K562 (cell line): ENCODE data around the gene CELF4. TPM values are rescaled to one million over a fixed set of nuclear protein-coding genes. Genes with fewer than 3 reads are reported as not detected.

ENCODE experiments used
- ATAC-seq: fragments of 200-7000 bp; cut with Tn5 transposase; 3 replicates; pipeline ENCODE4 v1.9.1; 2020; ENCODE audit warnings: moderate library complexity
- BruUV-seq: library from RNA; stranded (reverse); fragments of 400-500 nt; replicated peaks from 2 replicates; lab custom pipeline; 2021; lab: Mats Ljungman, UMichigan
- CTCF ChIA-PET: fragments of 300-600 bp; formaldehyde crosslinking; extraction: SDS; loops from one replicate; lab custom pipeline; 2021; ENCODE audit warnings: low intra/inter-chr PET ratio; lab: Yijun Ruan, JAX
- POLR2A ChIA-PET: fragments of 300-600, 350-650 bp; sonication (Branson Sonifier 250); formaldehyde crosslinking; extraction: SDS; loops from one replicate; lab custom pipeline; 2021; ENCODE audit warnings: antibody characterized with exemption, inconsistent platforms; lab: Yijun Ruan, JAX
- DNase-seq, 4 experiments: peaks; one replicate each; pipeline versions ENCODE4 v3.0.0 to v3.0.0-alpha.2; 2011 to 2018; ENCODE audit warnings: low spot score in 3 of 4, mixed read lengths in 3 of 4; ENCODE audit errors: extremely low read depth in 1 of 4
- FAIRE-seq: peaks from 2 replicates; lab custom pipeline; 2011; peaks lifted over from hg19 to GRCh38; lab: Jason Lieb, UNC
- H2AFZ ChIP-seq: 2 replicates; pipeline ENCODE4 v1.6.0; 2011; ENCODE audit warnings: low read depth, low read length, control low read depth, inconsistent platforms
- H3K27ac ChIP-seq: fragments of 200-600 bp; 3 replicates; pipeline ENCODE4 v1.8.0; 2011; ENCODE audit warnings: low read depth, mild to moderate bottlenecking, control low read depth, inconsistent platforms, low read length, moderate library complexity, mixed read lengths; ENCODE audit errors: extremely low read depth
- H3K27me3 ChIP-seq, 2 experiments: fragments of 300-600 bp in 1 of 2; 2 replicates in 1 of 2; 3 replicates in 1 of 2; pipeline versions ENCODE4 v1.6.0 to v1.8.0; 2011; ENCODE audit warnings: inconsistent platforms in 2 of 2, low read length in 2 of 2, mild to moderate bottlenecking in 1 of 2, mixed read lengths in 1 of 2, moderate library complexity in 1 of 2; ENCODE audit not compliant: control insufficient read depth in 2 of 2, insufficient read depth in 2 of 2
- H3K36me3 ChIP-seq: fragments of 300-600 bp; 3 replicates; pipeline ENCODE4 v1.8.0; 2011; ENCODE audit warnings: mild to moderate bottlenecking, low read length, inconsistent platforms; ENCODE audit not compliant: control insufficient read depth, insufficient read depth
- H3K4me1 ChIP-seq, 2 experiments: fragments of 200-600 bp in 1 of 2; replicated peaks in 1 of 2; 2 replicates in 1 of 2; 3 replicates in 1 of 2; pipeline versions ENCODE4 v1.5.1 to v1.8.0; 2011; ENCODE audit warnings: inconsistent platforms in 2 of 2, low read length in 2 of 2, mild to moderate bottlenecking in 1 of 2, mixed read lengths in 1 of 2, moderate library complexity in 1 of 2; ENCODE audit not compliant: control insufficient read depth in 2 of 2, insufficient read depth in 2 of 2
- H3K4me2 ChIP-seq: 2 replicates; pipeline ENCODE4 v1.6.1; 2011; ENCODE audit warnings: low read length, control low read depth, inconsistent platforms, mixed read lengths; ENCODE audit not compliant: insufficient read depth
- H3K4me3 ChIP-seq: fragments of 200-600 bp; sonication (generic), shearing (Covaris generic); 2 replicates; pipeline ENCODE4 v1.5.1; 2016; ENCODE audit warnings: control low read depth, inconsistent platforms
- H3K79me2 ChIP-seq: fragments of 200-600 bp; 3 replicates; pipeline ENCODE4 v1.8.0; 2011; ENCODE audit warnings: low read length, inconsistent platforms; ENCODE audit not compliant: control insufficient read depth, insufficient read depth
- H3K9ac ChIP-seq, 2 experiments: 2 replicates each; pipeline versions ENCODE4 v1.6.0 to v1.6.1; 2011; ENCODE audit warnings: low read depth in 2 of 2, low read length in 2 of 2, control low read depth in 1 of 2, inconsistent platforms in 1 of 2, mild to moderate bottlenecking in 1 of 2, mixed read lengths in 1 of 2; ENCODE audit not compliant: insufficient read depth in 1 of 2
- H3K9me1 ChIP-seq: one replicate; pipeline ENCODE4 v1.6.0; 2011; ENCODE audit warnings: inconsistent platforms, mild to moderate bottlenecking, low read length, moderate library complexity; ENCODE audit not compliant: control insufficient read depth, insufficient read depth
- H3K9me3 ChIP-seq: replicated peaks from 2 replicates; pipeline ENCODE4 v1.5.1; 2011; ENCODE audit warnings: low read depth, low read length, inconsistent platforms; ENCODE audit not compliant: control insufficient read depth, insufficient read depth
- H4K20me1 ChIP-seq: replicated peaks from 2 replicates; pipeline ENCODE4 v1.6.1; 2011; ENCODE audit warnings: low read length, inconsistent platforms, mixed read lengths; ENCODE audit not compliant: control insufficient read depth, insufficient read depth
- FOXK1 ChIP-seq: sonication (generic); formaldehyde crosslinking; IDR thresholded peaks from 2 replicates; pipeline ENCODE4 v1.8.0; 2022; ENCODE audit warnings: missing genetic modification reagents, mild to moderate bottlenecking, borderline replicate concordance
- NFYB ChIP-seq: IDR thresholded peaks from 2 replicates; pipeline ENCODE4 v1.6.1; 2011; ENCODE audit warnings: mild to moderate bottlenecking, moderate library complexity; ENCODE audit not compliant: insufficient read length; ENCODE audit errors: extremely low read depth
- TCF7L2 ChIP-seq: fragments of 150-350 bp; IDR thresholded peaks from 2 replicates; pipeline ENCODE4 v1.6.1; 2016; ENCODE audit warnings: low read depth, mild to moderate bottlenecking, low read length, moderate library complexity
- XRCC4 ChIP-seq: IDR thresholded peaks from one replicate; pipeline ENCODE4 v1.6.1; 2011; ENCODE audit not compliant: insufficient read depth, insufficient read length; ENCODE audit errors: extremely low read depth
- ZNF165 ChIP-seq: fragments of 250-450 bp; sonication (Bioruptor Pico); IDR thresholded peaks from 2 replicates; pipeline ENCODE4 v1.4.0; 2020; ENCODE audit warnings: borderline replicate concordance
- ZNF274 ChIP-seq: IDR thresholded peaks from 2 replicates; pipeline ENCODE4 v1.6.1; 2011; ENCODE audit warnings: low read depth, mild to moderate bottlenecking, low read length, moderate library complexity, borderline replicate concordance
- WGBS: fragments of 100-300 bp; shearing (Covaris generic); methylation state at CpG from one replicate; pipeline ENCODE4 v1.1.6; 2016; ENCODE audit warnings: low coverage, mixed read lengths; ENCODE audit not compliant: insufficient coverage; ENCODE audit errors: missing lambda C conversion rate; 5-methylcytosine and 5-hydroxymethylcytosine counted together
- in situ Hi-C: fragments of 300-500 bp; cut with MboI; formaldehyde crosslinking; loops from 4 replicates; pipeline ENCODE4 v1.15.0; 2018; ENCODE audit warnings: inconsistent platforms, mixed read lengths
- intact Hi-C: fragments of 100-400 bp; cut with micrococcal nuclease; formaldehyde crosslinking; loops from 2 replicates; pipeline ENCODE4 v1.14.2; 2022
- polyA plus RNA-seq, 8 experiments: library from polyadenylated mRNA; depleted of rRNA in 4 of 8; stranded (reverse) in 5 of 8; unstranded in 3 of 8; fragments of >200 nt; fragmentation: Nextera tagmentation in 2 of 8; fragmentation: Illumina TruSeq in 1 of 8; extraction: Ambion mirVana in 2 of 8; extraction: Trizol in 1 of 8; gene quantifications; 2 replicates each; pipeline versions ENCODE4 v1.2.1 to v1.2.3, GENCODE V29; 2011 to 2014; ENCODE audit warnings: inconsistent platforms in 1 of 8, missing spikeins in 1 of 8
- total RNA-seq, 7 experiments: library from RNA; depleted of rRNA in 6 of 7; stranded (reverse); fragments of >200 nt in 6 of 7; fragmentation: Illumina TruSeq in 2 of 7; extraction: Trizol in 2 of 7; gene quantifications; 2 replicates each; pipeline versions ENCODE4 v1.2.1 to v1.2.3, GENCODE V29; 2011 to 2021; ENCODE audit warnings: low replicate concordance in 1 of 7

CELF4 gene
- total and polyA plus RNA-seq, 9 of the 15 experiments (the other 6 are each of a cell fraction or from before 2014, with no cell fraction given) = 0.04 to 0.24 (median 0.07) TPM; not detected in 3

DNA sequence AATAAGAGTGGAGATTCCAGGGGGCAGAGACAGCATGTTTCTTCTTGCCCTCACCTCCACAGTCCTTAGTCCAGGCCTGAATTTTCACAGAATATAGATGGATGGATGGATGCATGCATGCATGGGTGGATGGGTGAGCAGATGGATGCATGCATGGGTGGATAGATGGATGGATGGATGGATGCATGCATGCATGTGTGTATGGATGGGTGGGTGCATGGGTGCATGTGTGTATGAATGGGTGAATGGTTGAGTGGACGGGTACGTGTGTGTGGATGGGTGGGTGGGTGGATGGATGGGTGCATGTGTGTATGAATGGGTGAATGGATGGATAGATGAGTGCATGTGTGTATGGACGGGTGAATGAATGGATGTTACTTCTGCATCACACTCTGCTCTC lies 153.3 kb downstream of the CELF4 start:
- no peaks in the 10 kb centered on the region for H3K9me1 ChIP-seq
- ChIA-PET CTCF (no interaction called here), POLR2A (no interaction called here)
- 0% methylated on average over 3 of the region's 3 CpGs for WGBS
- no peak for DNase-seq
- no TSS peak for BruUV-seq
- no peaks in the 10 kb centered on the region for H3K4me1 ChIP-seq
- H3K27ac ChIP-seq = no peak overlapping the region
- no peak overlapping the region for H3K9ac ChIP-seq
- H3K36me3 ChIP-seq = no peaks in the 10 kb centered on the region
- no peak for FAIRE-seq
- TF ChIP-seq FOXK1 (CRISPR knock-in tag) (no peak), TCF7L2 (no peak), ZNF165 (no peak), NFYB (no peak)
- ATAC-seq = no peak
- intact Hi-C loops (no loop called here), in situ Hi-C loops (no loop called here)
- no peaks in the 10 kb centered on the region for H3K9me3 ChIP-seq
- H3K27me3 ChIP-seq = no peaks in the 10 kb centered on the region
- H2AFZ ChIP-seq = no peak overlapping the region
- no peak overlapping the region for H3K4me2 ChIP-seq
- H4K20me1 ChIP-seq = no peaks in the 10 kb centered on the region
- H3K4me3 ChIP-seq = no peak overlapping the region
- H3K79me2 ChIP-seq = no peaks in the 10 kb centered on the region

DNA sequence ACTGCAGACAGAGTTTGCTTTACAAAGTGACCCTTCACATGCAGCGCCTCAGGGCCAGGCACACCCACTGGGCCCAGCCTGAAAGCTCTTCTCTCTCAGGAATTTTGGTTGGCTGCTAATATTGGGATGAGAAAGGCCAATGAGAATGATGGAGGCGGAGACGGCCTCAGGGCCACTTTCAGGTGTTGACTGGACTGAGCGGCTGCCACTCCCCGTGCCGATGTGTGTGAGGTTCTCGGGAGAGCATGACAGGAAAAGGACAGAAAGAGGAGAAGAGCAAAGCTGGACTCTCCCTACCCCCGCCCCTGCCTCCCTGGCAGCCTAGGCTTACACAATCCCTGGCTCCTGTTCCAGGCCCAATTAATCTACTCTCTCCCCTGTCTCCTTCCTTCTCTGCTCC lies 155.7 kb downstream of the CELF4 start:
- Histone ChIP-seq H3K4me1 (no peaks in the 10 kb centered on the region), H3K79me2 (no peaks in the 10 kb centered on the region), H3K9me1 (no peaks in the 10 kb centered on the region), H3K27me3 (no peaks in the 10 kb centered on the region), H3K9me3 (no peaks in the 10 kb centered on the region), H2AFZ (no peak overlapping the region), H3K9ac (no peak overlapping the region), H3K27ac (no peak overlapping the region), H3K4me2 (no peak overlapping the region), H3K36me3 (no peaks in the 10 kb centered on the region), H3K4me3 (no peak overlapping the region), H4K20me1 (no peaks in the 10 kb centered on the region)
- ATAC-seq = no peak
- 0% methylated on average over 8 of the region's 8 CpGs for WGBS
- DNase-seq = no peak
- intact Hi-C loops (no loop called here), in situ Hi-C loops (no loop called here)
- no peak for FAIRE-seq
- no TSS peak for BruUV-seq
- ChIA-PET POLR2A (no interaction called here), CTCF (no interaction called here)
- TF ChIP-seq XRCC4 = no peak
- TF ChIP-seq ZNF274 = no peak
